Measurements from ENCODE around the gene PCDHGB4.
"Not testable (repeated sequence)": the region's sequence is repeated elsewhere in the genome, so short reads cannot be mapped to it uniquely, and the experiment has no call there.

PCDHGB4 gene

GRCh38 chr5:141366016-141366896, 21.2 kb upstream of the PCDHGB4 start:
- DNase-seq (ENCODE audit: low read depth): no peak

DNA sequence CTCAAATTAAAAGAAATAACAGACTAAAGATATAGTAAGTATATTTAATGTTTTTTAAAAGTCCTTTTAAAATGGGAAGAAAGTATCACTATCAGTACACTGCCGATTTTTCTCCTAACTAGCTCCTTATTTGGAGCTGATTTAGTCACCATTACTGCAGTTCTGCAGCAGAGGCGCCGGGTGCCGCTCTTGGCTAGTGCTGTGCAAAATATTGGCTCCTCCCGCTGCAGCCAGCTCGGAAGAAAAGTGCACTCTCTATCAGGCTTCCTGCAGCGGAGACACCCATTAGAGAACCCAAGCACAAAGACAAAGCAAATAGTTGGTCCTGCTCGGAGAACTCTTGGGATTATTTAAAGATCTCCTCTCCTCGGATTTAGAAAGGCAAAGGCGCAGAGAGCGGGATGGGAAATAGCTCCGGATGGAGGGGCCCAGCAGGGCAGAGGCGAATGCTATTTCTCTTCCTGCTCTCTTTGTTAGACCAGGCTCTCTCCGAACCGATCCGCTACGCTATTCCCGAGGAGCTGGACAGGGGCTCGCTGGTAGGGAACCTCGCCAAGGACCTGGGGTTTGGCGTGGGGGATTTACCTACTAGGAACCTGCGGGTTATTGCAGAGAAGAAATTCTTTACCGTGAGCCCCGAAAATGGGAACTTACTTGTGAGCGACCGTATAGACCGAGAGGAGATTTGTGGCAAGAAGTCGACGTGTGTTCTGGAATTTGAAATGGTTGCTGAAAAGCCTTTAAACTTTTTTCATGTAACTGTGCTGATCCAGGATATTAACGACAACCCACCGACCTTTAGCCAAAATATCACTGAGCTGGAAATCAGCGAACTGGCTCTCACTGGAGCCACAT, 17.3 kb upstream of the PCDHGB4 start, which contains the start of gene PCDHGB3:
Gene PCDHGB3 (plus strand): TSS at position 249 of the 855 bp plus-strand sequence. CDS start 153 bp downstream, at position 402.
- peak; percentile 70 for DNase-seq (ENCODE audit: low read depth)

DNA sequence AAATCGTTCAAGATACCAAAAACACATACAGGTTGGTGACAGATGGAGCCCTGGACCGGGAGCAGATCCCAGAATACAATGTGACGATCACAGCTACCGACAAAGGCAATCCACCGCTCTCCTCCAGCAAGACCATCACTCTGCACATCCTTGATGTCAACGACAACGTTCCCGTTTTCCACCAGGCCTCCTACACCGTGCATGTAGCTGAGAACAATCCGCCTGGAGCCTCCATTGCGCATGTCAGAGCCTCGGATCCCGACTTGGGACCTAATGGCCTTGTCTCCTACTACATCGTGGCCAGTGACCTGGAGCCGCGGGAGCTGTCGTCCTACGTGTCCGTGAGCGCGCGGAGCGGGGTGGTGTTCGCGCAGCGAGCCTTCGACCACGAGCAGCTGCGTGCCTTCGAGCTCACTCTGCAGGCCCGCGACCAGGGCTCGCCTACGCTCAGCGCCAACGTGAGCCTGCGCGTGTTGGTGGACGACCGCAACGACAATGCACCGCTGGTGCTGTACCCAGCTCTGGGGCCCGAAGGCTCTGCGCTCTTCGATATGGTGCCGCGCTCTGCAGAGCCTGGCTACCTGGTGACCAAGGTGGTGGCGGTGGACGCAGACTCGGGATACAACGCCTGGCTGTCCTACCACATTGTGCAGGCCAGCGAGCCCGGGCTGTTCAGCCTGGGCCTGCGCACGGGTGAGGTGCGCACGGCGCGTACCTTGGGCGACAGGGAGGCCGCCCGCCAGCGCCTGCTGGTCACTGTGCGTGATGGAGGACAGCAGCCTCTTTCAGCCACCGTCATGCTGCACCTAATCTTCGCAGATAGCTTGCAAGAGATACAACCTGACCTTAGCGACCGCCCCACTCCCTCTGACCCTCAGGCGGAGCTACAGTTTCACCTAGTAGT, 15.7 kb upstream of the PCDHGB4 start:
- no peak for DNase-seq (ENCODE audit: low read depth)

DNA sequence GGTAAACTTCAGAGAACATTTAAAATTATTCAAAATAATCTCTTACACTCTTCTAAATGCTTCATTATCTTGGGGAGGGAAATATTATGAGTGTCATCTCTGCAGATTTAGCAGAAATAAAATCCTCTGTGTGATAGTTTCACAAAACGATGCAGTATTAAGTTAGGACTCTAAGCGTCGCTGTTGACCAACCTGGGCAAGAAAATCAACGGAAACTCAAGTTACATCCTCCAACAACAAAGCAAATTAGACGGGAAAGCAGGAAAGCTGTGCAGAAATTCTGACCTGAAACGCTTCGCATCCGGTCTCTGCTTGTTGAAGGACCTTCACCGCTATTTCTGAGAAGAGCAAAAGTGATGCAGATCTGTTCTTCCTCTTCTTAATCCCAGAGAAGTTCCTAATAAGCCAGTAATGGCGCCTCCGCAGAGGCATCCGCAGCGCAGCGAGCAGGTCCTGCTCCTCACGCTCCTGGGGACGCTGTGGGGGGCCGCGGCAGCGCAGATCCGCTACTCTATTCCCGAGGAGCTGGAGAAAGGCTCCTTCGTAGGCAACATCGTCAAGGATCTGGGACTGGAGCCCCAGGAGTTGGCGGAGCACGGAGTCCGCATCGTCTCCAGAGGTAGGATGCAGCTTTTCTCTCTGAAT, 13.7 kb upstream of the PCDHGB4 start, which contains the start of gene PCDHGA6:
Gene PCDHGA6 (plus strand): TSS at position 219 of the 645 bp plus-strand sequence. CDS start 193 bp downstream, at position 412.
- peak; percentile 40 for DNase-seq (ENCODE audit: low read depth)

DNA sequence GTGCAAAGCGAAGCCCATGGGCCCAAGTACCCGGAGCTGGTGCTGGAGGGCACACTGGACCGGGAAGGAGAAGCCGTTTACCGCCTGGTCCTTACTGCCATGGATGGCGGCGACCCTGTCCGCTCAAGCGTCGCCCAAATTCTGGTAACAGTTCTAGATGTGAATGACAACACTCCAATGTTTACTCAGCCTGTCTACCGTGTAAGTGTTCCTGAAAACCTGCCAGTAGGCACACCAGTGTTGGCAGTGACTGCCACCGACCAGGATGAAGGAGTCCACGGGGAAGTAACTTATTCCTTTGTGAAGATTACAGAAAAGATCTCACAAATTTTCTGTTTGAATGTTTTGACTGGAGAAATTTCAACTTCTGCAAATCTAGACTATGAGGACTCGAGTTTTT, 12.9 kb upstream of the PCDHGB4 start:
- no peak for DNase-seq (ENCODE audit: low read depth)

DNA sequence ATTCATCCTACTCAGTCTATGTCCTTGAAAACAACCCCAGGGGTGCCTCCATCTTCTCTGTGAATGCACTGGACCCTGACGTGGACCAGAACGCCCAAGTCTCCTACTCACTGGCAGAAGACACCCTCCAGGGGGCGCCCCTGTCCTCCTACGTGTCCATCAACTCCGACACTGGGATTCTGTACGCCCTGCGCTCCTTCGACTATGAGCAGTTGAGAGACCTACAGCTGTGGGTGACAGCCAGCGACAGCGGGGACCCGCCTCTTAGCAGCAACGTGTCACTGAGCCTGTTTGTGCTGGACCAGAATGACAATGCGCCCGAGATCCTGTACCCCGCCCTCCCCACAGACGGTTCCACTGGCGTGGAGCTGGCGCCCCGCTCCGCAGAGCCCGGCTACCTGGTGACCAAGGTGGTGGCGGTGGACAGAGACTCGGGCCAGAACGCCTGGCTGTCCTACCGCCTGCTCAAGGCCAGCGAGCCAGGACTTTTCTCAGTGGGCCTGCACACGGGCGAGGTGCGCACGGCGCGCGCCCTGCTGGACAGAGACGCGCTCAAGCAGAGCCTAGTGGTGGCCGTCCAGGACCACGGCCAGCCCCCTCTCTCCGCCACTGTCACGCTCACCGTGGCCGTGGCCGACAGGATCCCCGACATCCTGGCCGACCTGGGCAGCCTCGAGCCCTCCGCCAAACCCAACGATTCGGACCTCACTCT, 11.9 kb upstream of the PCDHGB4 start:
- DNase-seq (ENCODE audit: low read depth): not testable (repeated sequence)

DNA sequence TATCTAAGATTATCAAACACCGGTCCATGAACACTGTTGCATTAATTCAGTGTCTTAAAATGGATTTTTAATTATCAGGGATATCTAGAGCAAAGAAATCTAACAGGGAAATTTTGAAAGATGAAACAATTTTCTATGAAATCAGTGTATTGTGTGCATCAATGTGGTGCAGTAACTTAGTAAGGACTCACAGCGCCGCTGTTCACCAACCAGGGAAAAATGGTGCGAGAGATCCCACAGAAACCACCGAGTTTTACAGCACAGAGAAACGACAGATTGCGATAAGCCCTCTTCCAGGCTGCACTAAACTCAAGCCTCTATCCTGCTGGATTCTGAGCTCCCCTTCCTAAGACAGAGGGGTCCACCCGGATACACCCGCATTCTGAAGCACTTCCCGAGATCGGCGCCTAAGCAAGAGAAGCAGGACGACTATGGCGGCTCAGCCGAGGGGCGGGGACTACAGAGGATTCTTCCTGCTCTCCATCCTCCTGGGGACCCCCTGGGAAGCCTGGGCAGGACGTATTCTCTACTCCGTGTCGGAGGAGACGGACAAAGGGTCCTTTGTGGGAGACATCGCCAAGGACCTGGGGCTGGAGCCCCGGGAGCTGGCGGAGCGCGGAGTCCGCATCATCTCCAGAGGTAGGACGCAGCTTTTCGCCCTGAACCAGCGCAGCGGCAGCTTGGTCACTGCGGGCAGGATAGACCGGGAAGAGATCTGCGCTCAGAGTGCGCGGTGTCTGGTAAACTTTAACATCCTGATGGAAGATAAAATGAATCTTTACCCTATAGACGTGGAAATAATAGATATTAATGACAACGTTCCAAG, 4.8 kb upstream of the PCDHGB4 start, which contains the start of gene PCDHGA7:
Gene PCDHGA7 (plus strand): TSS at position 274 of the 826 bp plus-strand sequence. CDS start 158 bp downstream, at position 432.
- DNase-seq (ENCODE audit: low read depth): peak; percentile 37

DNA sequence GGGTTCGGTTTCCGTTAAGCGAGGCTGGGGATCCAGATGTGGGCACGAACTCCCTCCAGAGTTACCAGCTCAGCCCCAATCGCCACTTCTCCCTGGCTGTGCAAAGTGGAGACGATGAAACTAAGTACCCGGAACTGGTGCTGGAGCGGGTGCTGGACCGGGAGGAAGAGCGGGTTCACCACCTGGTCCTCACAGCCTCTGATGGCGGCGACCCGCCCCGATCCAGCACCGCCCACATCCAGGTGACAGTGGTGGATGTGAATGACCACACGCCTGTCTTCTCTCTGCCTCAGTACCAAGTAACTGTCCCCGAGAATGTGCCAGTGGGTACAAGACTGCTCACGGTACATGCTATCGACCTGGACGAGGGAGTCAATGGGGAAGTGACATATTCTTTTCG, 4.2 kb upstream of the PCDHGB4 start:
- DNase-seq (ENCODE audit: low read depth): no peak

- no peak for DNase-seq (ENCODE audit: low read depth)
Measured at GRCh38 chr5:141384471-141385267, 2.8 kb upstream of the PCDHGB4 start.

- DNase-seq (ENCODE audit: low read depth): no peak
Measured at GRCh38 chr5:141388661-141389060, 1.2 kb downstream of the PCDHGB4 start.

DNA sequence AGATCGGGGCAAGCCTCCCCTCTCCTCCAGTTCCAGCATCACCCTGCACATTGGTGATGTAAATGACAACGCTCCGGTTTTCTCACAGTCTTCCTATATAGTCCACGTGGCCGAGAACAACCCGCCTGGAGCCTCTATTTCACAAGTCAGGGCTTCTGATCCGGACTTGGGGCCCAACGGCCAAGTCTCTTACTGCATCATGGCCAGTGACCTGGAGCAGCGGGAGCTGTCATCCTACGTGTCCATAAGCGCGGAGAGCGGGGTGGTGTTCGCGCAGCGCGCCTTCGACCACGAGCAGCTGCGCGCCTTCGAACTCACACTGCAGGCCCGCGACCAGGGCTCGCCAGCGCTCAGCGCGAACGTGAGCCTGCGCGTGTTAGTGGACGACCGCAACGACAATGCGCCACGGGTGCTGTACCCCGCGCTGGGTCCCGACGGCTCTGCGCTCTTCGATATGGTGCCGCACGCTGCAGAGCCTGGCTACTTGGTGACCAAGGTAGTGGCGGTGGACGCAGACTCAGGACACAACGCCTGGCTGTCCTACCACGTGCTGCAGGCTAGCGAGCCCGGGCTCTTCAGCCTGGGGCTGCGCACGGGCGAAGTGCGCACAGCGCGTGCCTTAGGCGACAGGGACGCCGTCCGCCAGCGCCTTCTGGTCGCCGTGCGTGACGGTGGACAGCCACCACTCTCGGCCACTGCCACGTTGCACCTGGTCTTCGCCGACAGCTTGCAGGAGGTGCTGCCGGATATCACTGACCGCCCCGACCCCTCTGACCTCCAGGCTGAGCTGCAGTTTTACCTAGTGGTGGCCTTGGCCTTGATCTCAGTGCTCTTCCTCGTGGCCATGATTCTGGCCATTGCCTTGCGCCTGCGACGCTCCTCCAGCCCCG, 1.9 kb downstream of the PCDHGB4 start:
- no peak for DNase-seq (ENCODE audit: low read depth)

DNA sequence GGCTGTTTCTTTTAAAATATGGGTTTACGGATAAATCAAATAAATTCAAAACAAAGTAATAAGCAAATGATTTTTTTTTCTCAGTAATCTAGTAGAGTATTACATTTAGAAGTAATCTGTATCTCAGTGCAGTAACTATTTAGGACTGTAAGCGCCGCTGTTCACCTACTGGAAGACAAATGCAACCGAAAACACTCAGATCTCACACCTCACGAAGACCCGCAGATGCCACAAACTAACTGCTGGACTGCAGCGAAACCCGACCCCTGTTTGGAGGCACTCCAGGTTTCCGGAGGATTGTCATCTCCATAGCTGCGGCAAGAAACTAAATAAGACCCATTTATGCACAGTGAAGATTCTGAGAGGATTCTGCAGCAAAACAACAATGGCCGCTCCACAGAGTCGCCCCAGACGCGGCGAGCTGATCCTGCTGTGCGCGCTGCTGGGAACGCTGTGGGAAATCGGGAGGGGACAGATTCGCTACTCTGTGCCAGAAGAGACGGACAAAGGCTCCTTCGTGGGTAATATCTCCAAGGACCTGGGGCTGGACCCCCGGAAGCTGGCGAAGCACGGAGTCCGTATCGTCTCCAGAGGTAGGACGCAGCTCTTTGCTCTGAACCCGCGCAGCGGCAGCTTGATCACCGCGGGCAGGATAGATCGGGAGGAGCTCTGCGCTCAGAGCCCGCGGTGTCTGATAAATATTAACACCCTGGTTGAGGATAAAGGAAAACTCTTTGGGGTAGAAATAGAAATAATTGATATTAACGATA, 5.1 kb downstream of the PCDHGB4 start, which contains the start of gene PCDHGA8:
Gene PCDHGA8 (plus strand): TSS at position 205 of the 770 bp plus-strand sequence. CDS start 181 bp downstream, at position 386.
- DNase-seq (ENCODE audit: low read depth): no peak

DNA sequence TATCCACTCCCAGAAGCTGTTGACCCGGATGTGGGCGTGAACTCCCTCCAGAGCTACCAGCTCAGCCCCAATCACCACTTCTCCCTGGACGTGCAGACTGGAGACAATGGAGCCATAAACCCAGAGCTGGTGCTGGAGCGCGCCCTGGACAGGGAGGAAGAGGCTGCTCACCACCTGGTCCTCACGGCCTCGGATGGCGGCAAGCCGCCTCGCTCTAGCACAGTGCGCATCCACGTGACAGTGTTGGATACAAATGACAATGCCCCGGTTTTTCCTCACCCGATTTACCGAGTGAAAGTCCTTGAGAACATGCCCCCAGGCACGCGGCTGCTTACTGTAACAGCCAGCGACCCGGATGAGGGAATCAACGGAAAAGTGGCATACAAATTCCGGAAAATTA, 5.8 kb downstream of the PCDHGB4 start:
- DNase-seq (ENCODE audit: low read depth): no peak

- not testable (repeated sequence) for DNase-seq (ENCODE audit: low read depth)
Measured at GRCh38 chr5:141394401-141395187, 7.1 kb downstream of the PCDHGB4 start.

DNA sequence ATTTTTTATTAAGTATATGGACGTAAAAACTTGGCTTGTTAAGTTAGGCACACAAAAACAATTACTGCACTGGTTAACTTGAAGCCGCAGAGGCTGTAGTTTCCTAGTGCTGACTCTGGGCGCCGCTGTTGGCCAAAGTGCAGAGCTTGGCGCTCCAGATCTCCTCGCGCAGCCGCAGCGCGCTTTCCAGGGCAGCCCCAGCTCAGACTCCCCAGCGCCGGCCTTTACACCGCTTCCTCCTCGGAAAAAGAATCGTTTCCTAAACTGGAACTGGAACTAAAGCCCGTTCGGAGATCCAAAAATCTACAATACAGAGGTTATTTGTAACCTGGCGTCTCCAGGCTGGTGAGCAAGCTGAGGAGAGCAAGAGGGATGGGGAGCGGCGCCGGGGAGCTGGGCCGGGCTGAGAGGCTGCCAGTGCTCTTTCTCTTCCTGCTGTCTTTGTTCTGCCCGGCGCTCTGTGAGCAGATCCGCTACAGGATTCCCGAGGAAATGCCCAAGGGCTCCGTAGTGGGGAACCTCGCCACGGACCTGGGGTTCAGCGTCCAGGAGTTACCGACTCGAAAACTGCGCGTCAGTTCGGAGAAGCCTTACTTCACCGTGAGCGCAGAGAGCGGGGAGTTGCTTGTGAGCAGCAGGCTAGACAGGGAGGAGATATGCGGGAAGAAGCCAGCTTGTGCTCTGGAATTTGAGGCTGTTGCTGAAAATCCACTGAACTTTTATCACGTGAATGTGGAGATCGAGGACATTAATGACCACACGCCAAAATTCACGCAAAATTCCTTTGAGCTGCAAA, 10.5 kb downstream of the PCDHGB4 start, which contains the start of gene PCDHGB5:
Gene PCDHGB5 (plus strand): TSS at position 192 of the 796 bp plus-strand sequence. CDS start 181 bp downstream, at position 373.
- DNase-seq (ENCODE audit: low read depth): peak; percentile 44

Measured in amniotic epithelial cell (primary cell).